Small intestine (tissue), 7 donors: ENCODE results near the gene FEM1C. TPM values are rescaled to one million over a fixed set of nuclear protein-coding genes. Genes with fewer than 3 reads are reported as not detected.

Experiments
- DNase-seq, 2 donors: peaks; one replicate each; pipeline versions ENCODE4 v3.0.0 to v3.0.0-alpha.2; 2013
- FAIRE-seq: peaks from 2 replicates; lab custom pipeline; 2012; peaks lifted over from hg19 to GRCh38; lab: Jason Lieb, UNC
- H3K27ac ChIP-seq, 3 donors: one replicate each; pipeline ENCODE4 v1.5.1; 2013; ENCODE audit warnings: low read length in 2 of 3, mild to moderate bottlenecking in 2 of 3, control low read depth in 1 of 3, inconsistent platforms in 1 of 3, low read depth in 1 of 3, moderate library complexity in 1 of 3
- H3K27me3 ChIP-seq, 3 donors: one replicate each; pipeline ENCODE4 v1.6.1; 2013; ENCODE audit warnings: low read length in 3 of 3, inconsistent platforms in 1 of 3; ENCODE audit not compliant: control insufficient read depth in 3 of 3, insufficient read depth in 3 of 3
- H3K36me3 ChIP-seq, 3 donors: one replicate each; pipeline ENCODE4 v1.6.1; 2013; ENCODE audit warnings: low read length in 3 of 3, inconsistent platforms in 1 of 3, low read depth in 1 of 3, mild to moderate bottlenecking in 1 of 3, moderate library complexity in 1 of 3; ENCODE audit not compliant: control insufficient read depth in 3 of 3, insufficient read depth in 2 of 3
- H3K4me1 ChIP-seq, 3 donors: one replicate each; pipeline ENCODE4 v1.6.1; 2013; ENCODE audit warnings: low read length in 2 of 3, inconsistent platforms in 1 of 3, low read depth in 1 of 3, mild to moderate bottlenecking in 1 of 3, moderate library complexity in 1 of 3; ENCODE audit not compliant: control insufficient read depth in 3 of 3, insufficient read depth in 2 of 3
- H3K4me3 ChIP-seq, 3 donors: one replicate each; pipeline ENCODE4 v1.5.1; 2013; ENCODE audit warnings: low read length in 3 of 3, control low read depth in 1 of 3, inconsistent platforms in 1 of 3, low read depth in 1 of 3, mild to moderate bottlenecking in 1 of 3, moderate library complexity in 1 of 3
- H3K9me3 ChIP-seq, 2 donors: one replicate each; pipeline ENCODE4 v1.6.1; 2013; ENCODE audit warnings: low read depth in 1 of 2, low read length in 1 of 2; ENCODE audit not compliant: control insufficient read depth in 2 of 2, insufficient read depth in 1 of 2
- WGBS, 3 donors: extraction: QIAGEN DNeasy Blood & Tissue Kit; methylation state at CpG; one replicate each; pipeline ENCODE4 v1.1.7; 2013; 5-methylcytosine and 5-hydroxymethylcytosine counted together
- polyA plus RNA-seq, 4 donors: library from polyadenylated mRNA; stranded (reverse) in 3 of 4; unstranded in 1 of 4; fragments of 200-250 nt in 3 of 4; fragments of 120-200 nt in 1 of 4; gene quantifications; one replicate each; pipeline versions ENCODE4 v1.2.1 to v1.2.3, GENCODE V29; 2013
- donor health status: healthy with polysubstance abuse.
- donor health status: control.
- donor health status: control.
- donor health status: Bipolar disorder and iron deficiency.
- donor health status: healthy.

FEM1C gene
- polyA plus RNA-seq, 4 donors, result 7.9 to 18.9 (median 11.5) TPM

GRCh38 chr5:115511632-115512031, 32.9 kb downstream of the FEM1C start:
- Histone ChIP-seq H3K9me3 (peaks cover 0 to 12% of the 10 kb centered on the region in 2 donors), H3K4me3 (no peak overlapping the region), H3K36me3 (no peaks in the 10 kb centered on the region), H3K27me3 (no peaks in the 10 kb centered on the region), H3K4me1 (no peaks in the 10 kb centered on the region), H3K27ac (no peak overlapping the region)
- WGBS, 3 donors, result 92 to 98% (median 94%) methylated on average over 3 of the region's 3 CpGs
- FAIRE-seq (no peak), DNase-seq (no peak)

GRCh38 chr5:115510145-115510645, 34.4 kb downstream of the FEM1C start:
- no peak overlapping the region for H3K4me3 ChIP-seq
- H3K36me3 ChIP-seq, result no peaks in the 10 kb centered on the region
- no peaks in the 10 kb centered on the region for H3K27me3 ChIP-seq
- H3K9me3 ChIP-seq, result peaks cover 0 to 12% of the 10 kb centered on the region in 2 donors
- FAIRE-seq (no peak), DNase-seq (no peak)
- H3K27ac ChIP-seq, result no peak overlapping the region
- no peaks in the 10 kb centered on the region for H3K4me1 ChIP-seq
- WGBS, 3 donors, result 0% methylated on average over 1 of the region's 1 CpG

GRCh38 chr5:115509547-115509946, 35.0 kb downstream of the FEM1C start:
- H3K27me3 ChIP-seq, result no peaks in the 10 kb centered on the region
- WGBS, 3 donors, result 90 to 97% (median 90%) methylated on average over 2 of the region's 2 CpGs
- H3K36me3 ChIP-seq, result no peaks in the 10 kb centered on the region
- FAIRE-seq (no peak), DNase-seq (no peak)
- peaks cover 0 to 12% of the 10 kb centered on the region in 2 donors for H3K9me3 ChIP-seq
- no peak overlapping the region for H3K4me3 ChIP-seq
- no peak overlapping the region for H3K27ac ChIP-seq
- H3K4me1 ChIP-seq, result no peaks in the 10 kb centered on the region

GRCh38 chr5:115507681-115508080, 36.9 kb downstream of the FEM1C start:
- 73 to 80% (median 79%) methylated on average over 2 of the region's 2 CpGs for WGBS, 3 donors
- H3K27ac ChIP-seq, result no peak overlapping the region
- H3K4me3 ChIP-seq, result no peak overlapping the region
- H3K36me3 ChIP-seq, result no peaks in the 10 kb centered on the region
- FAIRE-seq (no peak), DNase-seq (peak in 1 of 2 donors; percentile 7)
- no peaks in the 10 kb centered on the region for H3K27me3 ChIP-seq
- peaks cover 0 to 8% of the 10 kb centered on the region in 2 donors for H3K9me3 ChIP-seq
- no peaks in the 10 kb centered on the region for H3K4me1 ChIP-seq

- 85 to 100% (median 95%) methylated on average over 1 of the region's 1 CpG for WGBS, 3 donors
- Histone ChIP-seq H3K4me3 (no peak overlapping the region), H3K4me1 (no peaks in the 10 kb centered on the region), H3K9me3 (no peaks in the 10 kb centered on the region), H3K27me3 (no peaks in the 10 kb centered on the region), H3K36me3 (no peaks in the 10 kb centered on the region), H3K27ac (no peak overlapping the region)
- FAIRE-seq (no peak), DNase-seq (no peak)
Observed at GRCh38 chr5:115503420-115503819, 41.2 kb downstream of the FEM1C start.

GRCh38 chr5:115501464-115502210, 42.9 kb downstream of the FEM1C start:
- H3K4me1 ChIP-seq, result no peaks in the 10 kb centered on the region
- WGBS, 3 donors, result 33 to 40% (median 40%) methylated on average over 3 of the region's 3 CpGs
- no peak for DNase-seq
- no peaks in the 10 kb centered on the region for H3K36me3 ChIP-seq
- H3K9me3 ChIP-seq, result no peaks in the 10 kb centered on the region
- no peak overlapping the region for H3K27ac ChIP-seq
- H3K27me3 ChIP-seq, result no peaks in the 10 kb centered on the region
- FAIRE-seq, result no peak
- H3K4me3 ChIP-seq, result no peak overlapping the region

- no peaks in the 10 kb centered on the region for H3K27me3 ChIP-seq
- FAIRE-seq (no peak), DNase-seq (no peak)
- H3K4me1 ChIP-seq, result no peaks in the 10 kb centered on the region
- no peaks in the 10 kb centered on the region for H3K36me3 ChIP-seq
- H3K4me3 ChIP-seq, result no peak overlapping the region
- H3K9me3 ChIP-seq, result no peaks in the 10 kb centered on the region
- H3K27ac ChIP-seq, result no peak overlapping the region
Observed at GRCh38 chr5:115500225-115500624, 44.4 kb downstream of the FEM1C start.

GRCh38 chr5:115496936-115497576, 47.5 kb downstream of the FEM1C start:
- FAIRE-seq, result no peak
- 66 to 86% (median 81%) methylated on average over 5 of the region's 5 CpGs for WGBS, 3 donors
- DNase-seq, result no peak

More at GRCh38 chr5:115496936-115497576, 47.5 kb downstream of the FEM1C start:
- Histone ChIP-seq H3K9me3 (no peaks in the 10 kb centered on the region), H3K4me3 (no peak overlapping the region), H3K4me1 (no peaks in the 10 kb centered on the region), H3K36me3 (no peaks in the 10 kb centered on the region), H3K27ac (no peak overlapping the region), H3K27me3 (no peaks in the 10 kb centered on the region)
